Endometrium (tissue), 2 donors: ENCODE data around the gene LIMK2.
"Not testable (repeated sequence)": the region's sequence is repeated elsewhere in the genome, so short reads cannot be mapped to it uniquely, and the experiment has no call there.

ENCODE experiments used
- FAIRE-seq: peaks from 2 replicates; lab custom pipeline; 2012; peaks lifted over from hg19 to GRCh38; lab: Jason Lieb, UNC
- donor health status: control.
- donor health status: control.

Gene LIMK2

GRCh38 chr22:31211862-31212730 lies at the start of gene LIMK2:
TSS of gene LIMK2 (plus strand) at chr22:31212298. CDS start at chr22:31212409, 111 bp downstream.
- no peak for FAIRE-seq

- no peak for FAIRE-seq
These were observed 41.1 kb upstream of the LIMK2 start for GRCh38 chr22:31170971-31171370.

- not testable (repeated sequence) for FAIRE-seq
These were observed 40.4 kb upstream of the LIMK2 start for GRCh38 chr22:31171734-31172133.

GRCh38 chr22:31173386-31174145 lies 38.5 kb upstream of the LIMK2 start:
- FAIRE-seq: no peak

- no peak for FAIRE-seq
These were observed 35.2 kb upstream of the LIMK2 start for GRCh38 chr22:31176923-31177322.

GRCh38 chr22:31177420-31178162 lies 34.5 kb upstream of the LIMK2 start:
- FAIRE-seq: no peak

- no peak for FAIRE-seq
These were observed 33.2 kb upstream of the LIMK2 start for GRCh38 chr22:31178859-31179258.

- no peak for FAIRE-seq
These were observed 32.8 kb upstream of the LIMK2 start for GRCh38 chr22:31179345-31179744.

- FAIRE-seq: no peak
These were observed 28.1 kb upstream of the LIMK2 start for GRCh38 chr22:31184015-31184414.

GRCh38 chr22:31185056-31185455 lies 27.0 kb upstream of the LIMK2 start:
- no peak for FAIRE-seq

GRCh38 chr22:31187627-31188026 lies 24.5 kb upstream of the LIMK2 start:
- no peak for FAIRE-seq

GRCh38 chr22:31192513-31192912 lies 19.6 kb upstream of the LIMK2 start:
- no peak for FAIRE-seq

GRCh38 chr22:31193092-31193491 lies 19.0 kb upstream of the LIMK2 start:
- FAIRE-seq: no peak

GRCh38 chr22:31194681-31195080 lies 17.4 kb upstream of the LIMK2 start:
- not testable (repeated sequence) for FAIRE-seq

GRCh38 chr22:31199187-31199586 lies 12.9 kb upstream of the LIMK2 start:
- no peak for FAIRE-seq

- not testable (repeated sequence) for FAIRE-seq
These were observed 7.6 kb upstream of the LIMK2 start for GRCh38 chr22:31204352-31204984.

- not testable (repeated sequence) for FAIRE-seq
These were observed 7.0 kb upstream of the LIMK2 start for GRCh38 chr22:31205059-31205458.

GRCh38 chr22:31206460-31206859 lies 5.6 kb upstream of the LIMK2 start:
- FAIRE-seq: not testable (repeated sequence)

GRCh38 chr22:31206896-31207687 lies 5.0 kb upstream of the LIMK2 start:
- no peak for FAIRE-seq

GRCh38 chr22:31210556-31211421 lies 1.3 kb upstream of the LIMK2 start:
- FAIRE-seq: no peak
